NT2/D1 (cell line): ENCODE data around the gene SRPRA.

Experiments
- SUZ12 ChIP-seq: IDR thresholded peaks from 2 replicates; pipeline ENCODE4 v1.6.1; 2011; ENCODE audit not compliant: insufficient read length, insufficient read depth; ENCODE audit errors: extremely low read depth
- YY1 ChIP-seq: IDR thresholded peaks from 2 replicates; pipeline ENCODE4 v1.6.1; 2011; ENCODE audit not compliant: insufficient read length, insufficient read depth

- no peak for TF ChIP-seq YY1
- no peak for TF ChIP-seq SUZ12
Observed at GRCh38 chr11:126225295-126225665, 43.4 kb downstream of the SRPRA start.
